ENCODE results near the gene FGF14.
"Not testable (repeated sequence)": the region's sequence is repeated elsewhere in the genome, so short reads cannot be mapped to it uniquely, and the experiment has no call there.

Gene FGF14

GRCh38 chr13:102139626-102140025, 262.2 kb downstream of the FGF14 start:
- DNase-seq (ENCODE audit: low read depth in 1 of 2, low spot score in 1 of 2) = no peak

- DNase-seq (ENCODE audit: low read depth in 1 of 2, low spot score in 1 of 2) = no peak
These were observed 263.1 kb downstream of the FGF14 start for GRCh38 chr13:102138635-102139190.

DNA sequence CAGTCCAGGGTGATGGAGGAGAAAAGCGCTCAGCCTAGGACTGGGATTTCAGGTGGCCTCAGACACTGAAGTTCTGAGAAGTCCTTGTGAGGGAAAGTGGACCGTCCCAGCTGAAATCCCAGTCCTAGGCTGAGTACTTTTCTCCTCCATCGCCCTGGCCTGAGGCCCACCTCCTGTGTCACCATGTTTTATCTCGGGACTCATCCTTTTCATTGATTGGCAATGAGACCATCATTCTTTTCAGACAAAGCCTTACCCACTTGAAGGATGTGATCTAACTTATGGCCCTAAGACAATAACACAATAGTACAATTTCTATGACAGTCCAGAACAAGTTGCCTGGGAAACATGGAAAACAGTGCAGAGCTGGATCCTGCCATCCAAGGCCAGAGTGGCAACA, 263.9 kb downstream of the FGF14 start:
- DNase-seq (ENCODE audit: low read depth in 1 of 2, low spot score in 1 of 2) = not testable (repeated sequence)

DNA sequence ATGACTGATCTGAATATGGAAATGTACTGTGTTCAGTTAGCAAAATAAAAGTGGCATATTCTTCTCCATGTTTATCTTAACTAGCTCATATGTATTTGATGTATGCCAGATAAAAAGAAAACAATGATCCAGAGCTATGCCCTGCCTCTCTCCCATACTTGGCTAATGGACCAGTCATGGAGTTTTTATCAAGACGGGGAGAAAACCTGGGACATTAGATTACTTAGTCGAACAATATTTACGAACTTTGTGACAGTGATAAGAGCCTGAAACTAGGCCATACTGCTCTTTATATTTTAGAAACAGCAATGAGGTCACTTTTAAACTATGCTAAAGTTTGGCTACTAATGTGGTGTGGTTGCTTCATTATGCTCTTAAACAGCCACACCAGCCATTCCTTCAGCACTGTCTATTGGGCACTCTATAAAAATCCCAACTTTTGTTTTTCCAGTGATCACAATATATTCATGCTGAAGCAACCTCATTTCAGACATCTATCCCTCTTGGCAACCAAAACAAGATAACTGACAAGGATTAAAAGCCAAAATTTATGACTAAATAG, 265.0 kb downstream of the FGF14 start:
- no peak for DNase-seq (ENCODE audit: low read depth in 1 of 2, low spot score in 1 of 2)

DNA sequence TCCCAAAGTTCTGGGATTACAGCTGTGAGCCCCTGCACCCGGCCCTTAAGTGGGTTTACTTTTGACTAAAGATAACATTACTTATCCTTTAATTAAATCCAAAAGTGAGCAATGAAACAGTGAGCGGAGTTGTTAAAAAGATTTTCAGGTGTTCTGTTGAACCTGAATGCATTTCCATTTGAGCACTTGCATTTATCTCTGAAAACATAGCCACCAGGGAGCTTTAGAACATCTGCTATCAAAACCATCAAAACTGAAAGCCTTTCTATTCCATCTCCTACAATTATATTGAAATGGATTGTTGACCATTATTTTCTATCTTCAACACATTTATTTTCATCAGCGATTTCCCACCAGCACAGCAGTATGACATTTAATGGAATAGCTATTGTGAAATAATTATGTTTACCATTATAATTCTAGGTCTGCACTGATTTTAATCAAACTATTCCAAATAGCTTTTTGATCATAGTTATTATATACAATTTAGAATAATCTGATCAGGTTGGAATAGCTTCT, 269.0 kb downstream of the FGF14 start:
- no peak for DNase-seq (ENCODE audit: low read depth in 1 of 2, low spot score in 1 of 2)

GRCh38 chr13:102131246-102131645, 270.6 kb downstream of the FGF14 start:
- no peak for DNase-seq (ENCODE audit: low read depth in 1 of 2, low spot score in 1 of 2)

- no peak for DNase-seq (ENCODE audit: low read depth in 1 of 2, low spot score in 1 of 2)
These were observed 273.5 kb downstream of the FGF14 start for GRCh38 chr13:102128216-102128810.

- no peak for DNase-seq (ENCODE audit: low read depth in 1 of 2, low spot score in 1 of 2)
These were observed 274.7 kb downstream of the FGF14 start for GRCh38 chr13:102127153-102127552.

DNA sequence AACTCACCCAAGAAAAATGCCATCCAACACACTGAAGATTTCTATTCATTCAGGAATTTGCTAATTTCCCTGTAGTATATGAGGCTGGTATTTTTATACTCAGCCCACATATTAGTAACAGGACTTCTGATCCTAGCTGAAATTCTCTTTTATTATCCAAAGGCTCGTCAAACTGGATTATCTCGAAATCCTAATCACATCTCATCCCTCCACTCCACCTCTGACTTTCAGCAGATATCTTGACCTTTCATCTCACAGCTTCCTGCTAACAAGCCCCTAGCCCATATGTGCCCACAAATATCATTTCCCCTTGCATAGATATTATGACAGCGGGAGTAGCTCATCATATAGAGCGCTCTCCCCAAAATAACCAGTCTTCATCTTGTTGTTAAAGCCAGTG, 279.7 kb downstream of the FGF14 start:
- no peak for DNase-seq (ENCODE audit: low read depth in 1 of 2, low spot score in 1 of 2)

DNA sequence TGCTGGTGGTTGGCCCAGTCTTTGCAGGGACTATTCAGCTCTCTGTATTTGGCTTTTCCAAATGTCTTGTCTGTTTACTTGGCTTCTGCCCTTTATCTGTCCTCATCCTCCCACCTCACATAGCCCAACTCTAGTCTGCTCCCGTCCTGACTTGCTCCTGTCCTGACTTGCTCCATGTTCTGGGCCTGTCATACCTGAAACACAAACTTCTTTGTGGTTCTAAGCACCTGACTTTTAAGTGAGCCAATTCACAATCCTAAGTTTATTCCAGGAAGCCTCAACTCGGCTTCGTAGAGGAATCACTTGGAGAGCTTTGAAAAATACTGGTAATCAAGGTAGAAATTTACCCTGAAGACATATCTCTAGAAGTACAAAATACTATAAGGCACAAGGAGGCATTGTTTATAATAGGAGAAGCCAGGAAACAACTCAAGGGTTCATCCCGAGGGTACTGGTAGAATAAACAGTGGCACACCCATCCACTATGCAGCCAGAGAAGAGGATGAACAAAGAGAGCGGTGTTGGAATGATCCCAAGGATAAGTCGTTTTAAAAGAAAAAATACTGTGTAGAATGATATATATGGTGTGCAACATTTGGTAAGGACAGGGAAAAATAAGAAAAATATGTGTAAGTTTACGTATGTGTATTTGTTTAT, 284.5 kb downstream of the FGF14 start:
- no peak for DNase-seq (ENCODE audit: low read depth in 1 of 2, low spot score in 1 of 2)

DNA sequence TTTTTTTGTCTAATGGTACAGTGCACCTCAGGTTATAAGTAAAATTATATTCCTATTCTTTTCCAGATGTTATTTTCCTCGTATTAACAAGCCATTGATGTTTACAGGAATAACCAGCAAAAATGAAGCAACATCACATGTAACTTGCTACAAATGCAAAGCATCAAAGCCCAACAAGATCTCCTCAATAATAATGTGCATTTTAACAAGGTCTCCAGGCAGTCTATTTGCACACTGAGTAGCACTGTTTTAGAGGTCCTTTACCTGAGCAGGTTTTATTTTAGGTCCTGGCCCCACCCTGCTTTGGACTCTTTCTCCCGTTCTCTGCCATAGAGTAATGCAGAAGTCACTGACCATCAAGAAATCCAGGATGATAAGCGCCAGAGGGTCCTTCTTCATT, 298.4 kb downstream of the FGF14 start:
- no peak for DNase-seq (ENCODE audit: low read depth in 1 of 2, low spot score in 1 of 2)

- DNase-seq (ENCODE audit: low read depth in 1 of 2, low spot score in 1 of 2) = no peak
These were observed 301.6 kb downstream of the FGF14 start for GRCh38 chr13:102100234-102100633.

- no peak for DNase-seq (ENCODE audit: low read depth in 1 of 2, low spot score in 1 of 2)
These were observed 304.1 kb downstream of the FGF14 start for GRCh38 chr13:102097708-102098107.

DNA sequence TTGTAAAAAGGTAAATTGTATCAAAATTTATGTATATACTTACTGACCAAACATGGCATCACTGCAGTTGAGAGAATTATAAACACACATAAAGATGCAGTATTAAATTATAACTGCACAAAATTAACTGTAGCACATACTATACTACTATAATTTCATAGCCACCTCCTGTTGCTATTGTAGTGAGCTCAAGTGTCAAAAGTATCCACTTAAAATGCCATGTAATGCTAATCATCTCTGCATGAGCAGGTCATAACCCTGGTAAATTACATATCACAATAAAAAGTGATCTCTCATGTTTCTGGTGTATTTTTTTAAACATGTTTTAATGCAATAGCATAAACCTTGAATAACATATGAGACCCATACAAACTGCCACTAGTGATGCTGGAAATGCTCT, 308.6 kb downstream of the FGF14 start:
- not testable (repeated sequence) for DNase-seq (ENCODE audit: low read depth in 1 of 2, low spot score in 1 of 2)

- no peak for DNase-seq (ENCODE audit: low read depth in 1 of 2, low spot score in 1 of 2)
These were observed 310.6 kb downstream of the FGF14 start for GRCh38 chr13:102091231-102091630.

GRCh38 chr13:102090532-102090931, 311.3 kb downstream of the FGF14 start:
- no peak for DNase-seq (ENCODE audit: low read depth in 1 of 2, low spot score in 1 of 2)

GRCh38 chr13:102089722-102090121, 312.1 kb downstream of the FGF14 start:
- no peak for DNase-seq (ENCODE audit: low read depth in 1 of 2, low spot score in 1 of 2)

GRCh38 chr13:102089177-102089576, 312.7 kb downstream of the FGF14 start:
- no peak for DNase-seq (ENCODE audit: low read depth in 1 of 2, low spot score in 1 of 2)

GRCh38 chr13:102073251-102073650, 328.6 kb downstream of the FGF14 start:
- no peak for DNase-seq (ENCODE audit: low read depth in 1 of 2, low spot score in 1 of 2)

DNA sequence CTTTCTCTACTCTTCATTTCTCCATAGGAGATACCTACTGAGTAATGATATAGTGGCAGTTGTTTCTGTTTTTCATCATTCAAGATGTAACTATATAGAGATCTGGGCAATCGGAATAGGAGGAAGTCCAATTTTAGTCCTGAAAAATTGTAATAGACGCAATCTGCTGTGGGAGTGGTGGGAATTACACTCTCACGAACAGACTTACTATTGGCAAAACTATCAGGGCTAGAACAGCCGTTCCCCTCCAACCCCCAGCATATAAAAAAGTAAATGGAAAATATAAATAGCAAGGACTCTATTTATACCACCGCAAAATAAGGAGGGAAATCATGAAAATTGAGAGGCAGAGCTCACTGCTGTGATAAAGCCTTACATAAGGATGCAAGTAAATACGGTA, 330.1 kb downstream of the FGF14 start:
- DNase-seq (ENCODE audit: low read depth in 1 of 2, low spot score in 1 of 2) = no peak

- DNase-seq (ENCODE audit: low read depth in 1 of 2, low spot score in 1 of 2) = not testable (repeated sequence)
These were observed 333.5 kb downstream of the FGF14 start for GRCh38 chr13:102068323-102068722.

- no peak for DNase-seq (ENCODE audit: low read depth in 1 of 2, low spot score in 1 of 2)
These were observed 346.6 kb downstream of the FGF14 start for GRCh38 chr13:102055090-102055779.

All from activated T-helper 1 cell treated with anti-CD3 and anti-CD28 coated beads, Interleukin-2, amount 50 U/mL, for 16 hours (primary cell).